Fibroblast of pulmonary artery (primary cell): ENCODE results near the gene CCDC122.

Experiments
- DNase-seq: peaks from one replicate; pipeline ENCODE4 v3.0.0-alpha.2; 2010; ENCODE audit warnings: low read depth
- H3K4me3 ChIP-seq: replicated peaks from 2 replicates; pipeline ENCODE4 v1.5.1; 2011; ENCODE audit warnings: low read depth, mild to moderate bottlenecking, control low read depth, low read length, moderate library complexity
- CTCF ChIP-seq: IDR thresholded peaks from 2 replicates; pipeline ENCODE4 v1.5.1; 2011; ENCODE audit warnings: mild to moderate bottlenecking, control low read depth, low read length, inconsistent platforms; ENCODE audit errors: missing control alignments

Gene CCDC122

GRCh38 chr13:43911871-43912270 is 32.3 kb upstream of the CCDC122 start:
- H3K4me3 ChIP-seq = no peak overlapping the region
- no peak for TF ChIP-seq CTCF
- no peak for DNase-seq

- no peak overlapping the region for H3K4me3 ChIP-seq
- TF ChIP-seq CTCF = no peak
Observed at GRCh38 chr13:43911278-43911677, 31.7 kb upstream of the CCDC122 start.

GRCh38 chr13:43910856-43911255 is 31.3 kb upstream of the CCDC122 start:
- TF ChIP-seq CTCF = no peak
- no peak for DNase-seq
- H3K4me3 ChIP-seq = no peak overlapping the region

More at GRCh38 chr13:43911278-43911677, 31.7 kb upstream of the CCDC122 start:
- DNase-seq = no peak

GRCh38 chr13:43908156-43909126 is 28.9 kb upstream of the CCDC122 start:
- H3K4me3 ChIP-seq = no peak overlapping the region
- peak; percentile 44 for TF ChIP-seq CTCF
- peak; percentile 74 for DNase-seq

- H3K4me3 ChIP-seq = no peak overlapping the region
- peak; percentile 86 for DNase-seq
- peak; percentile 70 for TF ChIP-seq CTCF
Observed at GRCh38 chr13:43905435-43906031, 26.0 kb upstream of the CCDC122 start.

GRCh38 chr13:43895940-43896339 is 16.4 kb upstream of the CCDC122 start:
- no peak for TF ChIP-seq CTCF
- no peak overlapping the region for H3K4me3 ChIP-seq
- DNase-seq = no peak
